GM18507 (cell line): ENCODE data around the gene PPTC7.
"Not testable (repeated sequence)": the region's sequence is repeated elsewhere in the genome, so short reads cannot be mapped to it uniquely, and the experiment has no call there.

Experiments
- DNase-seq: peaks from one replicate; pipeline ENCODE4 v3.0.0; 2011; ENCODE audit warnings: low read depth; ENCODE audit not compliant: insufficient read length; ENCODE audit errors: extremely low spot score
- FAIRE-seq: peaks from 2 replicates; lab custom pipeline; 2011; peaks lifted over from hg19 to GRCh38; lab: Jason Lieb, UNC

PPTC7 gene

GRCh38 chr12:110543252-110543959, 39.7 kb downstream of the PPTC7 start:
- FAIRE-seq: peak; percentile 66
- no peak for DNase-seq

- no peak for FAIRE-seq
- DNase-seq: no peak
These were observed 43.1 kb downstream of the PPTC7 start for GRCh38 chr12:110540048-110540447.

- FAIRE-seq (no peak), DNase-seq (no peak)
These were observed 44.1 kb downstream of the PPTC7 start for GRCh38 chr12:110538869-110539622.

GRCh38 chr12:110537605-110538409, 45.3 kb downstream of the PPTC7 start:
- FAIRE-seq: no peak
- DNase-seq: no peak

- FAIRE-seq (no peak), DNase-seq (no peak)
These were observed 46.1 kb downstream of the PPTC7 start for GRCh38 chr12:110536834-110537604.

- DNase-seq (no peak), FAIRE-seq (no peak)
These were observed 48.3 kb downstream of the PPTC7 start for GRCh38 chr12:110534811-110535210.

GRCh38 chr12:110533607-110534006, 49.5 kb downstream of the PPTC7 start:
- FAIRE-seq: no peak
- DNase-seq: no peak

GRCh38 chr12:110532644-110533043, 50.5 kb downstream of the PPTC7 start:
- FAIRE-seq: peak; percentile 26
- no peak for DNase-seq

GRCh38 chr12:110531741-110532333, 51.3 kb downstream of the PPTC7 start:
- FAIRE-seq (peak; percentile 97), DNase-seq (no peak)

- peak; percentile 59 for FAIRE-seq
These were observed 52.6 kb downstream of the PPTC7 start for GRCh38 chr12:110530511-110530910.

GRCh38 chr12:110528277-110528839, 54.8 kb downstream of the PPTC7 start:
- FAIRE-seq (peak; percentile 35), DNase-seq (no peak)

More at GRCh38 chr12:110530511-110530910, 52.6 kb downstream of the PPTC7 start:
- no peak for DNase-seq

- FAIRE-seq, DNase-seq: not testable (repeated sequence)
These were observed 62.0 kb downstream of the PPTC7 start for GRCh38 chr12:110520876-110521712.

- not testable (repeated sequence) for FAIRE-seq, DNase-seq
These were observed 65.1 kb downstream of the PPTC7 start for GRCh38 chr12:110518014-110518413.

GRCh38 chr12:110516995-110517394, 66.1 kb downstream of the PPTC7 start:
- FAIRE-seq (no peak), DNase-seq (no peak)

- FAIRE-seq (no peak), DNase-seq (no peak)
These were observed 68.8 kb downstream of the PPTC7 start for GRCh38 chr12:110514363-110514762.

- DNase-seq (no peak), FAIRE-seq (no peak)
These were observed 69.3 kb downstream of the PPTC7 start for GRCh38 chr12:110513842-110514241.

- DNase-seq: no peak
- no peak for FAIRE-seq
These were observed 75.0 kb downstream of the PPTC7 start for GRCh38 chr12:110508071-110508586.

GRCh38 chr12:110505332-110505731, 77.8 kb downstream of the PPTC7 start:
- no peak for DNase-seq

More at GRCh38 chr12:110505332-110505731, 77.8 kb downstream of the PPTC7 start:
- FAIRE-seq: no peak
